H9 (cell line): ENCODE data around the gene POLN. TPM values are rescaled to one million over a fixed set of nuclear protein-coding genes. Genes with fewer than 3 reads are reported as not detected.
A peak's percentile ranks its signal among the peaks of the same experiment; 100 is the strongest.

Source experiments
- DNase-seq: peaks from one replicate; pipeline ENCODE4 v3.0.0-alpha.2; 2017
- H2AFZ ChIP-seq: one replicate; pipeline ENCODE4 v1.6.1; 2013; ENCODE audit warnings: mild to moderate bottlenecking, low read length, control low read depth, moderate library complexity
- H2AK5ac ChIP-seq: 2 replicates; pipeline ENCODE4 v1.6.1; 2013; ENCODE audit warnings: low read length, control low read depth, mixed read lengths; ENCODE audit not compliant: insufficient read length
- H2BK120ac ChIP-seq: one replicate; pipeline ENCODE4 v1.6.1; 2013; ENCODE audit warnings: low read depth, mild to moderate bottlenecking, low read length, control low read depth, inconsistent platforms; ENCODE audit not compliant: poor library complexity, severe bottlenecking
- H2BK12ac ChIP-seq: 2 replicates; pipeline ENCODE4 v1.6.1; 2013; ENCODE audit warnings: low read length, control low read depth, mixed read lengths, low read depth; ENCODE audit not compliant: insufficient read length
- H2BK15ac ChIP-seq: 2 replicates; pipeline ENCODE4 v1.6.1; 2013; ENCODE audit warnings: low read depth, low read length, control low read depth
- H2BK20ac ChIP-seq: one replicate; pipeline ENCODE4 v1.6.1; 2013; ENCODE audit warnings: low read depth, mild to moderate bottlenecking, low read length, control low read depth, inconsistent platforms; ENCODE audit not compliant: poor library complexity, severe bottlenecking
- H2BK5ac ChIP-seq: 2 replicates; pipeline ENCODE4 v1.6.1; 2013; ENCODE audit warnings: low read length, control low read depth, mixed read lengths; ENCODE audit not compliant: insufficient read length
- H3K14ac ChIP-seq: 2 replicates; pipeline ENCODE4 v1.6.1; 2013; ENCODE audit warnings: low read length, control low read depth; ENCODE audit not compliant: insufficient read depth
- H3K18ac ChIP-seq: 2 replicates; pipeline ENCODE4 v1.6.1; 2013; ENCODE audit warnings: low read depth, mild to moderate bottlenecking, mixed read lengths, low read length, control low read depth; ENCODE audit not compliant: insufficient read length
- H3K23ac ChIP-seq: 2 replicates; pipeline ENCODE4 v1.6.1; 2013; ENCODE audit warnings: low read length, control low read depth, mixed read lengths, low read depth; ENCODE audit not compliant: insufficient read length
- H3K23me2 ChIP-seq: 2 replicates; pipeline ENCODE4 v1.6.1; 2013; ENCODE audit warnings: low read depth, mild to moderate bottlenecking, mixed read lengths, low read length, control low read depth; ENCODE audit not compliant: insufficient read length, poor library complexity, severe bottlenecking
- H3K27ac ChIP-seq: 2 replicates; pipeline ENCODE4 v1.5.1; 2013; ENCODE audit warnings: low read length, control low read depth, mixed read lengths, low read depth; ENCODE audit not compliant: insufficient read length
- H3K27me3 ChIP-seq: 2 replicates; pipeline ENCODE4 v1.6.1; 2013; ENCODE audit warnings: low read length, control low read depth, inconsistent platforms; ENCODE audit not compliant: insufficient read depth
- H3K4ac ChIP-seq: 2 replicates; pipeline ENCODE4 v1.6.1; 2013; ENCODE audit warnings: low read depth, mild to moderate bottlenecking, control low read depth, inconsistent platforms, low read length, moderate library complexity
- H3K4me1 ChIP-seq: 2 replicates; pipeline ENCODE4 v1.6.1; 2013; ENCODE audit warnings: low read length, control low read depth, inconsistent platforms; ENCODE audit not compliant: insufficient read depth
- H3K4me2 ChIP-seq: 2 replicates; pipeline ENCODE4 v1.6.1; 2013; ENCODE audit warnings: low read length, control low read depth, mixed read lengths; ENCODE audit not compliant: insufficient read length, insufficient read depth
- H3K56ac ChIP-seq: 2 replicates; pipeline ENCODE4 v1.6.1; 2013; ENCODE audit warnings: low read depth, mild to moderate bottlenecking, mixed read lengths, low read length, control low read depth; ENCODE audit not compliant: insufficient read length
- H3K79me1 ChIP-seq: 2 replicates; pipeline ENCODE4 v1.6.1; 2013; ENCODE audit warnings: low read depth, mild to moderate bottlenecking, moderate library complexity, low read length, control low read depth, inconsistent platforms; ENCODE audit not compliant: insufficient read depth, poor library complexity, severe bottlenecking
- H3K79me2 ChIP-seq: 2 replicates; pipeline ENCODE4 v1.6.1; 2013; ENCODE audit warnings: low read length, control low read depth, inconsistent platforms; ENCODE audit not compliant: insufficient read depth
- H3K9ac ChIP-seq: 2 replicates; pipeline ENCODE4 v1.6.1; 2013; ENCODE audit warnings: low read length, control low read depth, mixed read lengths; ENCODE audit not compliant: insufficient read length; ENCODE audit errors: extremely low read depth
- H3K9me3 ChIP-seq: one replicate; pipeline ENCODE4 v1.6.1; 2013; ENCODE audit warnings: low read depth, low read length, inconsistent platforms; ENCODE audit not compliant: control insufficient read depth
- H3T11ph ChIP-seq: one replicate; pipeline ENCODE4 v1.6.1; 2013; ENCODE audit warnings: mild to moderate bottlenecking, low read length, control low read depth, inconsistent platforms
- H4K20me1 ChIP-seq: one replicate; pipeline ENCODE4 v1.6.1; 2013; ENCODE audit not compliant: control insufficient read depth, insufficient read length, insufficient read depth
- H4K5ac ChIP-seq: 2 replicates; pipeline ENCODE4 v1.6.1; 2013; ENCODE audit warnings: low read depth, mild to moderate bottlenecking, mixed read lengths, low read length, control low read depth; ENCODE audit not compliant: insufficient read length
- H4K8ac ChIP-seq: replicated peaks from 2 replicates; pipeline ENCODE4 v1.6.1; 2013; ENCODE audit warnings: low read length, control low read depth, mixed read lengths, low read depth; ENCODE audit not compliant: insufficient read length
- H4K91ac ChIP-seq: 2 replicates; pipeline ENCODE4 v1.6.1; 2013; ENCODE audit warnings: low read depth, mild to moderate bottlenecking, moderate library complexity, mixed read lengths, low read length, control low read depth; ENCODE audit not compliant: insufficient read length
- H3K27ac Mint-ChIP-seq, 3 experiments: 2 replicates in 2 of 3; 3 replicates in 1 of 3; pipeline ENCODE4 v1.8.0; 2020 to 2021; ENCODE audit warnings: mixed read lengths in 3 of 3, mild to moderate bottlenecking in 1 of 3, moderate library complexity in 1 of 3
- H3K27me3 Mint-ChIP-seq: 2 replicates; pipeline ENCODE4 v1.8.0; 2021; ENCODE audit warnings: low read depth, mild to moderate bottlenecking, moderate library complexity, mixed read lengths
- H3K36me3 Mint-ChIP-seq, 3 experiments: 2 replicates in 2 of 3; 3 replicates in 1 of 3; pipeline ENCODE4 v1.8.0; 2020 to 2021; ENCODE audit warnings: low read depth in 3 of 3, mixed read lengths in 3 of 3; ENCODE audit not compliant: insufficient read depth in 1 of 3
- H3K4me1 Mint-ChIP-seq, 2 experiments: 2 replicates each; pipeline ENCODE4 v1.8.0; 2020; ENCODE audit warnings: mixed read lengths in 2 of 2
- H3K4me3 Mint-ChIP-seq, 2 experiments: 2 replicates in 1 of 2; 3 replicates in 1 of 2; pipeline ENCODE4 v1.8.0; 2020 to 2021; ENCODE audit warnings: mild to moderate bottlenecking in 2 of 2, mixed read lengths in 2 of 2, moderate library complexity in 1 of 2
- H3K9me3 Mint-ChIP-seq, 2 experiments: 2 replicates in 1 of 2; 3 replicates in 1 of 2; pipeline ENCODE4 v1.8.0; 2020; ENCODE audit warnings: mild to moderate bottlenecking in 2 of 2, mixed read lengths in 2 of 2, moderate library complexity in 1 of 2
- WGBS: extraction: QIAGEN DNeasy Blood & Tissue Kit; methylation state at CpG from one replicate; pipeline ENCODE4 v1.1.7; 2013; ENCODE audit warnings: missing lambda C conversion rate, low lambda C conversion rate, mixed read lengths; ENCODE audit not compliant: insufficient read length; ENCODE audit errors: extremely low coverage; 5-methylcytosine and 5-hydroxymethylcytosine counted together
- total RNA-seq: library from RNA; stranded (reverse); gene quantifications from 2 replicates; pipeline ENCODE4 v1.2.1, GENCODE V29; 2021
- TF ChIP-seq, protein P1 (sequence below): fragments of 200-600 bp; sonication (generic); conservative IDR thresholded peaks from 3 replicates; pipeline ENCODE4 v1.8.0; 2021; ENCODE audit warnings: antibody characterized with exemption, mild to moderate bottlenecking

The POLN gene
- total RNA-seq, 1 experiment from 2014 or later: 0.74 TPM

DNA sequence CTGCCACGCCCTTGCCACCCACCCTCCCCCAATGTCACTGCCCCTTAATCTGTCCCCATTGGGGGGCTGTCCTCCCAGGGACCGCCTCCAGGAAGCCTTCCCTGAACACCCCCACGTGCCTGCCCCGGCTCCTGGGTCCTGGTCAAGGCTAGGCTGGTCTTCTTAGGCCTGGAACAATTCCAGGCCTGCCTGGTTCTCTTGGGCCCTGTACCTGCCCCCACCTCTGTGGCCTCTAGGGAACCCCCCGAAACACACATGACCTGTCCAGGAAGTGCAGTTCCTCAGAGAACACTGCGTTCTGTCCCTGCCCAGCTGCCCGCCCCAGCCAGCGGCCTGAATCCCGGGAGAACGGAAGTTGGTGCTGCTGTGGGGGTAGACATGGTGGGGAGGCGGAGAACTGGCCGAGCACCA is 14.9 kb upstream of the POLN start:
- H3K4me3 Mint-ChIP-seq: no peak overlapping the region
- H3K23ac ChIP-seq: no peak overlapping the region
- H2AFZ ChIP-seq: no peak overlapping the region
- H3T11ph ChIP-seq: no peak overlapping the region
- no peak for DNase-seq
- H3K4me1 Mint-ChIP-seq: no peaks in the 10 kb centered on the region
- H4K8ac ChIP-seq: no peak overlapping the region
- no CpG with 5 or more reads among the region's 12 CpGs for WGBS
- H3K79me1 ChIP-seq: no peaks in the 10 kb centered on the region
- no peak overlapping the region for H3K56ac ChIP-seq
- no peaks in the 10 kb centered on the region for H3K4me1 ChIP-seq
- H3K27me3 Mint-ChIP-seq: no peaks in the 10 kb centered on the region
- H3K27ac Mint-ChIP-seq: peak overlapping the region in 2 of 3 experiments; percentile 19 to 61; a peak in 3 of 7 replicates
- TF ChIP-seq, protein P1, sequence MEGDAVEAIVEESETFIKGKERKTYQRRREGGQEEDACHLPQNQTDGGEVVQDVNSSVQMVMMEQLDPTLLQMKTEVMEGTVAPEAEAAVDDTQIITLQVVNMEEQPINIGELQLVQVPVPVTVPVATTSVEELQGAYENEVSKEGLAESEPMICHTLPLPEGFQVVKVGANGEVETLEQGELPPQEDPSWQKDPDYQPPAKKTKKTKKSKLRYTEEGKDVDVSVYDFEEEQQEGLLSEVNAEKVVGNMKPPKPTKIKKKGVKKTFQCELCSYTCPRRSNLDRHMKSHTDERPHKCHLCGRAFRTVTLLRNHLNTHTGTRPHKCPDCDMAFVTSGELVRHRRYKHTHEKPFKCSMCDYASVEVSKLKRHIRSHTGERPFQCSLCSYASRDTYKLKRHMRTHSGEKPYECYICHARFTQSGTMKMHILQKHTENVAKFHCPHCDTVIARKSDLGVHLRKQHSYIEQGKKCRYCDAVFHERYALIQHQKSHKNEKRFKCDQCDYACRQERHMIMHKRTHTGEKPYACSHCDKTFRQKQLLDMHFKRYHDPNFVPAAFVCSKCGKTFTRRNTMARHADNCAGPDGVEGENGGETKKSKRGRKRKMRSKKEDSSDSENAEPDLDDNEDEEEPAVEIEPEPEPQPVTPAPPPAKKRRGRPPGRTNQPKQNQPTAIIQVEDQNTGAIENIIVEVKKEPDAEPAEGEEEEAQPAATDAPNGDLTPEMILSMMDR: no peak
- no peak overlapping the region for H2BK5ac ChIP-seq
- peaks cover 2% of the 10 kb centered on the region for H4K20me1 ChIP-seq
- H2BK15ac ChIP-seq: no peak overlapping the region
- peaks cover 9% of the 10 kb centered on the region for H3K23me2 ChIP-seq
- no peak overlapping the region for H2AK5ac ChIP-seq
- no peak overlapping the region for H2BK20ac ChIP-seq
- H3K27me3 ChIP-seq: no peaks in the 10 kb centered on the region
- no peaks in the 10 kb centered on the region for H3K9me3 Mint-ChIP-seq
- H4K91ac ChIP-seq: no peak overlapping the region
- H3K9ac ChIP-seq: no peak overlapping the region
- H3K4me2 ChIP-seq: no peak overlapping the region
- no peak overlapping the region for H2BK12ac ChIP-seq
- no peak overlapping the region for H2BK120ac ChIP-seq
- no peak overlapping the region for H3K14ac ChIP-seq
- H3K9me3 ChIP-seq: no peaks in the 10 kb centered on the region
- H3K18ac ChIP-seq: no peak overlapping the region
- no peak overlapping the region for H3K27ac ChIP-seq
- H3K36me3 Mint-ChIP-seq: peaks cover 5 to 18% (median 12%) of the 10 kb centered on the region in 3 experiments; a peak in 4 of 7 replicates
- no peak overlapping the region for H3K4ac ChIP-seq
- H3K79me2 ChIP-seq: no peaks in the 10 kb centered on the region
- no peak overlapping the region for H4K5ac ChIP-seq
